NCI-H1092 (cell line): Measurements from ENCODE around the gene COL6A3.

Experiments used
- DNase-seq: peaks from one replicate; lab custom pipeline; 2025; lab: John Stamatoyannopoulos, UW

Gene COL6A3

GRCh38 chr2:237413777-237414661 lies at the start of gene COL6A3:
TSS of gene COL6A3 (minus strand) at chr2:237414164. CDS start at chr2:237396817, 17,347 bp downstream.
- DNase-seq = no peak

GRCh38 chr2:237459741-237460174 lies 45.8 kb upstream of the COL6A3 start:
- no peak for DNase-seq

DNA sequence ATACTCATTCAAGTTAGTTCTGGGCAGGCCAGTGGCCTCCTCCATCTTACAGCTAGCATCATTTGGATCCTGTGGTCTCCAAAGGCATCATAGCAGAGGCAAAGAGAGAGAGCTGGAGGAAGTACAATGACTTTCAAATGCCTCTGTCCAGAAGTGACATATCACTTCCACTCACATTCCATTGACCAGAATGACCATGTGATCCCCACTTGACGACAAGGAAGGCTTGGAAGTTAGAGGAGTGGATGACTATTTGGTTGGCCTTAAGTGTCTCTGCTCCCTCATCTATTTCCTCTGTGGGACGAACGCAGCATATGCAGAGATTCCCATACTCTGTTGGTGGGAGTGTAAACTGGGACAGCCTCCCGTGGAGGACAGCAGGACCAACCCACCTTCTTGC lies 45.3 kb upstream of the COL6A3 start:
- no peak for DNase-seq

DNA sequence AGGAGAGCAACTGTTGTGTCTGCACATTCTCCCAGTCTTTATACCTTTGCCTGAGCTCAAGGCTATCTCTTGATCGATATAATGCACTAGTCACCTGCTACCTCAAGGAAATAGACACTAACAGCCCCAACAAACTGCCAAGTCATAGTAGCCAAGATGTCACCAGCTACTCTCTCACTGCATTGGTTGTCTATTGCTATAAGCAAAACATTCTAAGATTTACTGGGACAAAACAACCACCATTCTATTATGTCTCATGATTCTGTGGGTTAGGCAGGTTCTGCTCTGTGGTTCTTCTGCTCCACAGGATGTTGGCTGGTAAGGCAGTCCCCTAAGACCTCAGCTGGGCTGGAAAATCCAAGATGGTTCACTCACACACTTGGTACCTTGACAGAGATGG lies 44.6 kb upstream of the COL6A3 start:
- DNase-seq = no peak

- no peak for DNase-seq
Measured at GRCh38 chr2:237457388-237457941, 43.5 kb upstream of the COL6A3 start.

GRCh38 chr2:237456200-237456843 lies 42.4 kb upstream of the COL6A3 start:
- DNase-seq = peak; percentile 44

GRCh38 chr2:237455764-237456163 lies 41.8 kb upstream of the COL6A3 start:
- DNase-seq = no peak

- no peak for DNase-seq
Measured at GRCh38 chr2:237453671-237454070, 39.7 kb upstream of the COL6A3 start.

DNA sequence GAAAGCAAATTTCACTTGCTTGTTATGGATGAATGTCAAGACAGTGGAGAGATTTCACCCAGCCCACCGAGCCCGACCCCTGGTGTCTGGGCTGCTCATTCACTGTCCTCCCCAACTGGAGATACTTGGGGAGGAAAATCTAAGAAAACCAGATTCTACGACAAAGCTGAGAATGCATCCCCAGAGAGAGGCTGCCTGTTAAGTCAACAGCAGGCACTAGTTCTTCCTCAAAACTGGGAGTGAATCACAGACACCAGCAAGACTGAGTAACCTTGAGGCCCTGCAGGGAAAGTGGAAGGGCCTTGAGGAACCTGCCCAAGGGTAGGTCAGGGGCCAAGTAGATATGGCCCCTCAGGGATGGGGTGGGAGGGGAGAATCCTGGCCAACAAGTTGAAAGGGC lies 38.9 kb upstream of the COL6A3 start:
- no peak for DNase-seq

GRCh38 chr2:237451643-237452469 lies 37.9 kb upstream of the COL6A3 start:
- no peak for DNase-seq

DNA sequence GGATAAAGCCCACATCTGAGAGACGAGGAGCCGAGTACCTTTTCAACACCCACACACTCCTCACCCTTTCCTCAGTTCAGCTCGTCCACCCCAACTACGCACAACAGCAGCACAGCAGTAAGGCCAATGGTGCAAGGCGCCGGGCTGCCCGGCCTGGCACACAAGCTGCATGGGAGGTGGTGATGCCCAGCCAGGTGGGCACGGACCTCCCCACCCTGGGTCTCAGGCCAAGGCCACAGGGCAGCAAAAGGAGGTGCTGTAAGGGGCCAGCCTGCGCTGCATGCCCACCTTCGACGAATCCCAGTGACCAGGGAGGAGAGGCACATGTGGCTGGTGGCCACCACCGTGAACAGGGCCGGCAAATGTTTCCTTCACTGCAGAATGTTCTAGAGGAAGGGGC lies 36.6 kb upstream of the COL6A3 start:
- no peak for DNase-seq

GRCh38 chr2:237450108-237450507 lies 36.1 kb upstream of the COL6A3 start:
- no peak for DNase-seq

DNA sequence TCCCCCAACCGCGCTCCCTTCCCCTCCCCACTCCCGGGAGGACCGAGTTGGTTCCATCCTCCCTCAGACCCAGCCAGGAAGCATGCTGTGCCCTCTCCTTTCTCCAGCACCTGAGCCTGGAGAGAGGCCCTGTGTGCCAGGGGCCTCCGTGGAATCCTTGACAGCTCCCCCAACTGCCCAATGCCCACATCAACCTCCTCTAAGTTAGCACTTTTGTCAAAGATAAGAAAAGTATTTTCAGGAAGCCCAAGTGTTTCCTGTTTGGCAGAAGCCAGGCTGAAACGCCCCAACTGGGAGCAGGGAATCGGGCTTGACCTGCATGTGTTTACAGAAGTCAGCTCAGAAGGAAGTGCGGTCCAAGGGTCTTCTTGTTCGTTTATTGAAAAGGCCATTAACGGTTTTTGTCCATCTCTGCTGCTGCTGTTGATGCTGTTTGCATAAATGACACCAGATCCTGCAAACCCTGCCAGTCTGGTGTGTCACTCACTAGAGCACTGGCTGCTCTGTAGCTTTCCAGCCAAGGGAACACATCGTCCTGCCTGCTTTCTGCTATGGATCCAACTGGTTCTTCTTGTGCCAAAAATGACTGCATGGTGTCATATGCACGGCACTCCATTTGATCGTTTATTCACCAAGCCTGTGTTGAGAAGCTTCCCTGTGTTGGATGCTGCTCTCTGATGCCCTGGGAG lies 35.4 kb upstream of the COL6A3 start:
- no peak for DNase-seq

DNA sequence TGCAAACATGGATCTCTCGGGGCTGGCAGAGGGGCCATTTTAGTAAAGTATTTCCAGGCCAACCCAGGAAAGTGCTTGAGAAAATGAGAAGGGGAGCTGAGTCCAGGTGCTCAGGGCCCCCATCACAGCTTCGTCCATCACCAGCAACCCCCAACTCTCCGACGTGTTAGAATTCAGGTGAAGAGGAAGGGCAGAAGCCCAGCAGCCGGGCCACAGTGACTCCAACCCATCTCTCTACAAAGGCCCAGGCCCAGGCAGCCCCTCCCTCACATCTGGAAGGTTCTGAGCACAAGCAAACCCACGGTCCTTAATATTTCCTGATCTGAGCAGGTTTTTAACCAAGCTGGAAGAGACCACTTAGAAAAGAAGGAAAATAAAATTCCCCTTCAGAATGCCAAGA lies 34.7 kb upstream of the COL6A3 start:
- DNase-seq = no peak

GRCh38 chr2:237448171-237448570 lies 34.2 kb upstream of the COL6A3 start:
- no peak for DNase-seq

GRCh38 chr2:237447496-237447895 lies 33.5 kb upstream of the COL6A3 start:
- DNase-seq = no peak

DNA sequence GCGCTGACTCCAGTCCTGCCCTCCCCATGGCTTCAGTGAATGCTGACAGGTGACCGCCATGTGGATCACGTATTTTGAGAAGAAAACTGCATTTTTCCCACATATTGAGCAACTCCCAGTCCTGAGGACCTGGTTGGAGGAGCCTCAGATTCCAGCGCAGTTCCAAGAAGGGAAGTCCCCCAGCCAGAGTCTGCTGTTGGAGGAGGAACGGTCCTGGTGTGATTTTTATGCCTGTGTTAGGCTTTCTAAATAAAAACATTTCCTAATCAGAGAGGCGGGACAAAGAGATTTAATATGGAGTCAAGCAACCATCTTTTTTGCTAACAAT lies 32.3 kb upstream of the COL6A3 start:
- DNase-seq = no peak

- DNase-seq = no peak
Measured at GRCh38 chr2:237445611-237446337, 31.8 kb upstream of the COL6A3 start.

- no peak for DNase-seq
Measured at GRCh38 chr2:237444071-237444470, 30.1 kb upstream of the COL6A3 start.

DNA sequence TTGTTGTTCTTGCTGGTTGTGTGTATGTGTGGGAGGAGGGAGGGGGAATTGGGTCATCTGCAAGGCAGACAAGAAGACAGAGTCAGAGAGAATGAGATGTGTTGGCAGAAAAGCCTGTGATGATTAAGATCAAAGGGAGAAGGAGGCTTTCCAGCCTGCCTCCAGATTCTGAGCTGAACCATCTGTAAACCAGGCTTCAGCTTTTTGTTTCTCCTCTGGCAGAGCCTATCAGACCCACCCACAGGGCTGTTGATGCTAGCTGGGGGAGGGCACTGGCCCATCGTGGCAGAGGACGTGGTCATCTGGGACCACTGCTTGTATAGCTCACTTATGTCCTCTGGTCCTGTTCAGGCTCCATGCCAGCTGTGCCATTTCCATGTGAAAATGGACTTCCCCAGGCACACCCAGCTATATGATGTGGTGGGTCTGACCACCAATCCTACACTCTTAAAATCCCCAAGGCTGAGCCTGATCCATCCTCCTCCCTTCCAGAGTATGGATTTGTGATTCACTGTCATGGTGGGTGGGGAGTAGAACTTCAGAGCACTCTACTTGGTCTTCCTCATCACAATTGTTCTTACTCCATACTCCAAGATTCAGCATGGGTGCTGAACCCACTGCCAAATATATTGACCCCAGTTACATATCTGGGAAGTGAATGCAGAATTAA lies 27.8 kb upstream of the COL6A3 start:
- no peak for DNase-seq
